ENCODE measurements around the gene ABCE1.
"Not testable (repeated sequence)": the region's sequence is repeated elsewhere in the genome, so short reads cannot be mapped to it uniquely, and the experiment has no call there.

ABCE1 gene

GRCh38 chr4:145103496-145103895, 5.4 kb downstream of the ABCE1 start:
- no peak for DNase-seq

- DNase-seq = no peak
These were observed 9.0 kb downstream of the ABCE1 start for GRCh38 chr4:145107126-145107525.

- DNase-seq = no peak
These were observed 10.0 kb downstream of the ABCE1 start for GRCh38 chr4:145108128-145108527.

GRCh38 chr4:145125396-145125795, 27.3 kb downstream of the ABCE1 start:
- no peak for DNase-seq

GRCh38 chr4:145130130-145130529, 32.0 kb downstream of the ABCE1 start:
- no peak for DNase-seq

- no peak for DNase-seq
These were observed 32.8 kb downstream of the ABCE1 start for GRCh38 chr4:145130788-145131399.

GRCh38 chr4:145131848-145132247, 33.7 kb downstream of the ABCE1 start:
- no peak for DNase-seq

- no peak for DNase-seq
These were observed 34.5 kb downstream of the ABCE1 start for GRCh38 chr4:145132511-145133098.

GRCh38 chr4:145136219-145136618, 38.1 kb downstream of the ABCE1 start:
- not testable (repeated sequence) for DNase-seq

- no peak for DNase-seq
These were observed 50.9 kb downstream of the ABCE1 start for GRCh38 chr4:145148980-145149379.

- no peak for DNase-seq
These were observed 55.2 kb downstream of the ABCE1 start for GRCh38 chr4:145153181-145153903.

GRCh38 chr4:145153904-145154298, 55.8 kb downstream of the ABCE1 start:
- no peak for DNase-seq

- DNase-seq = no peak
These were observed 56.5 kb downstream of the ABCE1 start for GRCh38 chr4:145154573-145154972.

- no peak for DNase-seq
These were observed 57.3 kb downstream of the ABCE1 start for GRCh38 chr4:145155268-145155870.

- DNase-seq = no peak
These were observed 58.9 kb downstream of the ABCE1 start for GRCh38 chr4:145156986-145157385.

GRCh38 chr4:145161549-145161948, 63.4 kb downstream of the ABCE1 start:
- DNase-seq = no peak

- DNase-seq = no peak
These were observed 69.8 kb downstream of the ABCE1 start for GRCh38 chr4:145167887-145168286.

GRCh38 chr4:145168581-145169187, 70.6 kb downstream of the ABCE1 start:
- DNase-seq = no peak

- DNase-seq = no peak
These were observed 72.1 kb downstream of the ABCE1 start for GRCh38 chr4:145170223-145170622.

- no peak for DNase-seq
These were observed 73.8 kb downstream of the ABCE1 start for GRCh38 chr4:145171911-145172310.

GRCh38 chr4:145176641-145177432, 78.7 kb downstream of the ABCE1 start:
- DNase-seq = no peak

- DNase-seq = no peak
These were observed 79.4 kb downstream of the ABCE1 start for GRCh38 chr4:145177511-145177905.
